Adrenal gland (tissue), 12 donors: ENCODE results near the gene SMARCC1. TPM values are rescaled to one million over a fixed set of nuclear protein-coding genes. Genes with fewer than 3 reads are reported as not detected.

Source experiments
- DNase-seq, 7 donors: peaks; one replicate each; pipeline ENCODE4 v3.0.0-alpha.2; 2019 to 2020
- H3K27ac ChIP-seq, 5 donors: fragments of 200-600 bp; sonication (generic) in 4 of 5; 1 replicate in 3 of 5; 2 replicates in 2 of 5; pipeline versions ENCODE4 v1.5.1 to v1.8.0; 2016 to 2020; ENCODE audit warnings: mild to moderate bottlenecking in 1 of 5
- H3K27me3 ChIP-seq: fragments of 200-600 bp; 2 replicates; pipeline ENCODE4 v1.8.0; 2021
- H3K36me3 ChIP-seq, 2 donors: fragments of 200-600 bp; replicated peaks in 1 of 2; 1 replicate in 1 of 2; 2 replicates in 1 of 2; pipeline versions ENCODE4 v1.5.1 to v1.8.0; 2018 to 2022
- H3K4me1 ChIP-seq, 2 donors: fragments of 200-600 bp; replicated peaks in 1 of 2; 1 replicate in 1 of 2; 2 replicates in 1 of 2; pipeline versions ENCODE4 v1.5.1 to v1.8.0; 2018 to 2021
- H3K4me3 ChIP-seq, 4 donors: fragments of 200-600 bp; sonication (generic) in 3 of 4; one replicate each; pipeline ENCODE4 v1.5.1; 2016 to 2018
- H3K9me3 ChIP-seq, 3 donors: fragments of 200-600 bp; sonication (generic) in 1 of 3; replicated peaks in 1 of 3; 1 replicate in 2 of 3; 2 replicates in 1 of 3; pipeline versions ENCODE4 v1.5.1 to v1.8.0; 2016 to 2021
- POLR2A ChIP-seq, 2 donors: fragments of 450-650 bp; IDR thresholded peaks; one replicate each; pipeline ENCODE4 v1.6.1; 2017; ENCODE audit warnings: antibody characterized with exemption in 2 of 2, mild to moderate bottlenecking in 2 of 2, moderate library complexity in 1 of 2
- WGBS, 4 donors: extraction: QIAGEN DNeasy Blood & Tissue Kit in 2 of 4; methylation state at CpG; one replicate each; pipeline versions ENCODE4 v1.1.5 to v1.1.7; 2013 to 2017; 5-methylcytosine and 5-hydroxymethylcytosine counted together
- intact Hi-C, 2 donors: fragments of 100-400 bp; cut with DNase I; formaldehyde crosslinking; loops; one replicate each; pipeline versions ENCODE4 v1.14.1 to v1.15.0; 2022 to 2023
- polyA plus RNA-seq, 3 donors: library from polyadenylated mRNA; stranded (reverse); fragments of 200-250 nt in 2 of 3; fragments of 350-450 nt in 1 of 3; fragmentation: Illumina TruSeq in 1 of 3; extraction: RNeasy Lipid Tissue Mini Kit (QIAGEN cat#74804) in 1 of 3; gene quantifications; one replicate each; pipeline ENCODE4 v1.2.3, GENCODE V29; 2013 to 2014
- total RNA-seq, 9 donors: library from RNA; depleted of rRNA in 4 of 9; stranded (reverse); fragments of >200 nt in 4 of 9; fragments of 120-200 nt in 1 of 9; fragmentation: NEBNext Ultra II Directional in 1 of 9; extraction: Animal tissue kit (Norgen Biotek cat#: 25700) in 1 of 9; gene quantifications; one replicate each; pipeline versions ENCODE4 v1.1.0 to v1.2.4, GENCODE V29; 2013 to 2023
- TF ChIP-seq, protein P1 (sequence below), 6 experiments: fragments of 450-650 bp in 4 of 6; fragments of 200-600 bp in 2 of 6; sonication (generic) in 1 of 6; IDR thresholded peaks; 1 replicate in 5 of 6; 2 replicates in 1 of 6; pipeline versions ENCODE4 v1.5.1 to v1.8.0; 2016 to 2021; ENCODE audit warnings: antibody characterized with exemption in 6 of 6, mild to moderate bottlenecking in 2 of 6, moderate library complexity in 1 of 6
- donor health status: healthy with polysubstance abuse.
- donor health status: Bipolar disorder and iron deficiency.
- donor health status: DM: yes; HTN: yes; CAD: no.
- donor health status: DM: no; HTN: no; CAD: no.
- donor health status: DM: no; HTN: no; CAD: no.
- donor health status: DM: yes; HTN: yes; CAD: no.

SMARCC1 gene
- total and polyA plus RNA-seq, 12 donors, result 5.5 to 47.4 (median 19.9) TPM

DNA sequence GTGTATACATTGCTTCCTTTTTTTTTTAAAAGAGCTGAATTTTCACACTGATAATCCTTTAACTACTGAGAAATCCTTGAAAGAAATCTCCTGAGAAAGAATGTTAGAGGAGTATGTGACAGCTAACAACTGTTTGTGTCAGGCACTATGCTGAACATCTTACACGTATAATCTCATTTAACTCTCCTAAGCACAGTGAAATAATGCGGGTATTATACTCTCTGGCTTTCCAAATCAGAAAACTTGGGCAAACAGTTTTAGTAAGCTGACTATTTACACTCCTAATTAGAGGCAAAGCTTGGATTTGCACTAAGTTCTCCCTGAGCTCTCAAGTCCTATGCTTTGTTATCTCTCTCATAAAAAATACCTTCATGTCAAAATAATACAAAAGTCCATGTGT lies 69.3 kb downstream of the SMARCC1 start:
- Histone ChIP-seq H3K27ac (no peak overlapping the region), H3K36me3 (peaks cover 0 to 36% of the 10 kb centered on the region in 2 donors), H3K4me3 (no peak overlapping the region), H3K27me3 (no peaks in the 10 kb centered on the region), H3K4me1 (peaks cover 0 to 12% of the 10 kb centered on the region in 2 donors), H3K9me3 (no peaks in the 10 kb centered on the region)
- whole genome bisulfite sequencing, 4 donors, result 86 to 96% (median 90%) methylated on average over 2 of the region's 2 CpGs
- intact Hi-C loops, result no loop called here
- DNase-seq, result no peak
- TF ChIP-seq, protein P1, sequence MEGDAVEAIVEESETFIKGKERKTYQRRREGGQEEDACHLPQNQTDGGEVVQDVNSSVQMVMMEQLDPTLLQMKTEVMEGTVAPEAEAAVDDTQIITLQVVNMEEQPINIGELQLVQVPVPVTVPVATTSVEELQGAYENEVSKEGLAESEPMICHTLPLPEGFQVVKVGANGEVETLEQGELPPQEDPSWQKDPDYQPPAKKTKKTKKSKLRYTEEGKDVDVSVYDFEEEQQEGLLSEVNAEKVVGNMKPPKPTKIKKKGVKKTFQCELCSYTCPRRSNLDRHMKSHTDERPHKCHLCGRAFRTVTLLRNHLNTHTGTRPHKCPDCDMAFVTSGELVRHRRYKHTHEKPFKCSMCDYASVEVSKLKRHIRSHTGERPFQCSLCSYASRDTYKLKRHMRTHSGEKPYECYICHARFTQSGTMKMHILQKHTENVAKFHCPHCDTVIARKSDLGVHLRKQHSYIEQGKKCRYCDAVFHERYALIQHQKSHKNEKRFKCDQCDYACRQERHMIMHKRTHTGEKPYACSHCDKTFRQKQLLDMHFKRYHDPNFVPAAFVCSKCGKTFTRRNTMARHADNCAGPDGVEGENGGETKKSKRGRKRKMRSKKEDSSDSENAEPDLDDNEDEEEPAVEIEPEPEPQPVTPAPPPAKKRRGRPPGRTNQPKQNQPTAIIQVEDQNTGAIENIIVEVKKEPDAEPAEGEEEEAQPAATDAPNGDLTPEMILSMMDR (IDR thresholded peaks at IDR 0.05), result no peak
- no peak for TF ChIP-seq POLR2A (IDR thresholded peaks at IDR 0.05)

DNA sequence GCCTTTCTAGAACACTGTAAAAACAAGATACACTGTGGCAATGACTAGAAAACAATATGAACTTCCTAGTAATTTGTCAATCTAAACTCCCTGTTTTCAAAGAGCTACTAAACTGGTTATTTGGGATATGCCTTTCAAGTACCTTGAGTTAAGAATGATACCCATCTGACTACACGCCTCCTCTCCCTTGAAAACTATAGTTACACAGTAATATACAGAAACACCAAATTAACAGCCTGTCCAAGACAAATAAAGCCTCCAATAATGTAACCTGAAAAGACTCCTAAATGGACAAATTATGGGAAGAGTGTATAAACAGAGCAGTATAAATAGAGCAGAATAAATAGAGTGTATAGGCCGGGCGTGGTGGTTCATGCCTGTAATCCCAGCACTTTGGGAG lies 70.1 kb downstream of the SMARCC1 start:
- intact Hi-C loops, result no loop called here
- H3K36me3 ChIP-seq, result peaks cover 0 to 36% of the 10 kb centered on the region in 2 donors

DNA sequence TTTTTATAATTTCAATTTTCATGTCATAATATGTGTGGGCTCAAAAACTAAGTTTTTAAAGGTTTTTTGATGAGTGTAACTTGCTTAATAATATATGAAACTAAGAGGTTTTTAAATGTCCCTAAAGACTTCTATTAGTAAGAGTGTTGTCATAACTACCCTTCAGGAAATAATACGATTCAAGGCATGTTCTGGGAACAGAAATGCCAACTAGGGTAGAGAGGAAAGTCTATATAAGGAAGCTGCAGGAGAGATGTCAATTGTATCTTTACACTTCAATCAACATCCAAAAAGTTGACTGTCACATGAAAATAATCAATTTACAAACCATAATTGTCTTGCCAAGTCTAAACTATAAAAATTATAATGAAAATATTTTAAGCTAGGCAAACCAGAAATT lies 76.3 kb downstream of the SMARCC1 start:
- no peak overlapping the region for H3K4me3 ChIP-seq
- no peaks in the 10 kb centered on the region for H3K27me3 ChIP-seq
- DNase-seq, result no peak
- intact Hi-C loops, result no loop called here
- TF ChIP-seq POLR2A (IDR thresholded peaks at IDR 0.05), result no peak
- TF ChIP-seq, protein P1 (IDR thresholded peaks at IDR 0.05), result no peak
- 56 to 73% (median 66%) methylated on average over 1 of the region's 1 CpG for WGBS, 4 donors
- H3K4me1 ChIP-seq, result no peaks in the 10 kb centered on the region
- no peak overlapping the region for H3K27ac ChIP-seq
- H3K36me3 ChIP-seq, result peaks cover 0 to 43% of the 10 kb centered on the region in 2 donors
- no peaks in the 10 kb centered on the region for H3K9me3 ChIP-seq

More for the DNA sequence above, 70.1 kb downstream of the SMARCC1 start:
- Histone ChIP-seq H3K27me3 (no peaks in the 10 kb centered on the region), H3K27ac (no peak overlapping the region), H3K4me1 (peaks cover 0 to 12% of the 10 kb centered on the region in 2 donors), H3K9me3 (no peaks in the 10 kb centered on the region), H3K4me3 (no peak overlapping the region)
- WGBS, 4 donors, result 94 to 100% (median 96%) methylated on average over 3 of the region's 3 CpGs
- TF ChIP-seq POLR2A (IDR thresholded peaks at IDR 0.05), result no peak
- TF ChIP-seq, protein P1 (IDR thresholded peaks at IDR 0.05), result no peak
- no peak for DNase-seq

DNA sequence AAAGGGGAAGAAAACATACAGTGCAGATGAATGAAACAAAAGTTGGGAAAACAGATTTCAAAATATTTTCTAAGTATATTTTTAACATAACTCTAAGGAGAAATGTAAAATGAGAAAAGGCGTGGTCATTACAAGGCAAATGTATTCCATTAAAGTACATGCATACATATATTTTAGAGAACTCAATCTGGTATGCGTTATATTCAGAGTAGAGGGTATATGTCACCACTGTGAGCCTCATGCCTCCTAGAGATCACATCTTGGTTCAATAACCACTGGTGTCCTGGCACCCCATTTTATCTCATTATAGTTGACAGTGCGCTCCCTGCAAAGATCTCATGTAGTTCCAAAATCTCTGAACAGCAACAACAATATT lies 77.5 kb downstream of the SMARCC1 start:
- Histone ChIP-seq H3K36me3 (peaks cover 0 to 33% of the 10 kb centered on the region in 2 donors), H3K4me1 (no peaks in the 10 kb centered on the region), H3K9me3 (no peaks in the 10 kb centered on the region), H3K4me3 (no peak overlapping the region), H3K27me3 (no peaks in the 10 kb centered on the region), H3K27ac (no peak overlapping the region)
- intact Hi-C loops, result no loop called here
- TF ChIP-seq, protein P1 (IDR thresholded peaks at IDR 0.05), result no peak
- TF ChIP-seq POLR2A (IDR thresholded peaks at IDR 0.05), result no peak
- DNase-seq, result no peak
- WGBS, 4 donors, result 95 to 99% (median 97%) methylated on average over 3 of the region's 3 CpGs
